Measurements from ENCODE around the gene ANKH. TPM values are rescaled to one million over a fixed set of nuclear protein-coding genes. Genes with fewer than 3 reads are reported as not detected.

Gene ANKH
- total and polyA plus RNA-seq, 4 donors: 9.3 to 57.1 (median 37.4) TPM

DNA sequence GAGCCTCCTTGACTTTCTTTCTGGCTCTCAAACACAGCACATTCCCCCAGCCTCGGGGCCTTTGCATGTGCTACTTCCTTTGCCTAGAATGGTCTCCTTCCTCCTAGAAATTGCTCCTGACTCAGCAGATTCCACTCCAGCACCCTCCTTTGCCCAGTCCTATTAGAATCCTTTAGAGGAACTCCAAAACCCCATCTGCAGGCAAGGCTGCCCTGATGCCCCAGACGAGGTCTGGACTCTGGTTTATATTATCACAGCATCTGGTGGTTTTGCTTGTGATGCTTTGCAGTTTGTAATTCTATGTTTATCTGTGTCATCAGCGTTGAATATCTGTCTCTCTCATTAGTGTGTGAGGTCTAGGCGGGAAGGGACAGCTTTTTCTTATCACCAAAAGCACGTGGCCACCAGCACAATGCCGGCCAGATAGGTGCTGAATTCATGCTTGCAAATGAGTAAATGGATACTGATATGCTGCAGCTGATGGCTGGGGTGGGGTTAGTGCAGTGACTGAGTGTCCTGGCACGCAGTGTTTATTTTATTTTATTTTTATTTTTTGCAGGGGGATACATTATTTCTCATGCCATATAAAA, 30.0 kb upstream of the ANKH start:
- Histone ChIP-seq H3K4me3 (ENCODE audit: low read depth in 1 of 3, low read length in 3 of 3) (no peak overlapping the region), H3K4me1 (ENCODE audit: control insufficient read depth in 4 of 4, insufficient read depth in 4 of 4, low read length in 3 of 4) (no peaks in the 10 kb centered on the region), H3K27me3 (ENCODE audit: control insufficient read depth in 4 of 4, insufficient read depth in 4 of 4, low read length in 3 of 4) (no peaks in the 10 kb centered on the region), H3K36me3 (ENCODE audit: control insufficient read depth in 4 of 4, insufficient read depth in 3 of 4, low read depth in 1 of 4, low read length in 3 of 4) (no peaks in the 10 kb centered on the region), H3K9me3 (ENCODE audit: control insufficient read depth in 4 of 4, low read length in 3 of 4) (no peaks in the 10 kb centered on the region), H3K9ac (ENCODE audit: low read depth in 1 of 2, low read length in 2 of 2) (no peak overlapping the region), H3K27ac (ENCODE audit: low read depth in 1 of 2, low read length in 2 of 2) (no peak overlapping the region)
- WGBS: 66% methylated on average over 7 of the region's 7 CpGs
- no peak for DNase-seq (ENCODE audit: low spot score)
- TF ChIP-seq ZBTB33 (IDR thresholded peaks at IDR 0.05): no peak
- TF ChIP-seq, protein P1, sequence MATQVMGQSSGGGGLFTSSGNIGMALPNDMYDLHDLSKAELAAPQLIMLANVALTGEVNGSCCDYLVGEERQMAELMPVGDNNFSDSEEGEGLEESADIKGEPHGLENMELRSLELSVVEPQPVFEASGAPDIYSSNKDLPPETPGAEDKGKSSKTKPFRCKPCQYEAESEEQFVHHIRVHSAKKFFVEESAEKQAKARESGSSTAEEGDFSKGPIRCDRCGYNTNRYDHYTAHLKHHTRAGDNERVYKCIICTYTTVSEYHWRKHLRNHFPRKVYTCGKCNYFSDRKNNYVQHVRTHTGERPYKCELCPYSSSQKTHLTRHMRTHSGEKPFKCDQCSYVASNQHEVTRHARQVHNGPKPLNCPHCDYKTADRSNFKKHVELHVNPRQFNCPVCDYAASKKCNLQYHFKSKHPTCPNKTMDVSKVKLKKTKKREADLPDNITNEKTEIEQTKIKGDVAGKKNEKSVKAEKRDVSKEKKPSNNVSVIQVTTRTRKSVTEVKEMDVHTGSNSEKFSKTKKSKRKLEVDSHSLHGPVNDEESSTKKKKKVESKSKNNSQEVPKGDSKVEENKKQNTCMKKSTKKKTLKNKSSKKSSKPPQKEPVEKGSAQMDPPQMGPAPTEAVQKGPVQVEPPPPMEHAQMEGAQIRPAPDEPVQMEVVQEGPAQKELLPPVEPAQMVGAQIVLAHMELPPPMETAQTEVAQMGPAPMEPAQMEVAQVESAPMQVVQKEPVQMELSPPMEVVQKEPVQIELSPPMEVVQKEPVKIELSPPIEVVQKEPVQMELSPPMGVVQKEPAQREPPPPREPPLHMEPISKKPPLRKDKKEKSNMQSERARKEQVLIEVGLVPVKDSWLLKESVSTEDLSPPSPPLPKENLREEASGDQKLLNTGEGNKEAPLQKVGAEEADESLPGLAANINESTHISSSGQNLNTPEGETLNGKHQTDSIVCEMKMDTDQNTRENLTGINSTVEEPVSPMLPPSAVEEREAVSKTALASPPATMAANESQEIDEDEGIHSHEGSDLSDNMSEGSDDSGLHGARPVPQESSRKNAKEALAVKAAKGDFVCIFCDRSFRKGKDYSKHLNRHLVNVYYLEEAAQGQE (IDR thresholded peaks at IDR 0.05): no peak

DNA sequence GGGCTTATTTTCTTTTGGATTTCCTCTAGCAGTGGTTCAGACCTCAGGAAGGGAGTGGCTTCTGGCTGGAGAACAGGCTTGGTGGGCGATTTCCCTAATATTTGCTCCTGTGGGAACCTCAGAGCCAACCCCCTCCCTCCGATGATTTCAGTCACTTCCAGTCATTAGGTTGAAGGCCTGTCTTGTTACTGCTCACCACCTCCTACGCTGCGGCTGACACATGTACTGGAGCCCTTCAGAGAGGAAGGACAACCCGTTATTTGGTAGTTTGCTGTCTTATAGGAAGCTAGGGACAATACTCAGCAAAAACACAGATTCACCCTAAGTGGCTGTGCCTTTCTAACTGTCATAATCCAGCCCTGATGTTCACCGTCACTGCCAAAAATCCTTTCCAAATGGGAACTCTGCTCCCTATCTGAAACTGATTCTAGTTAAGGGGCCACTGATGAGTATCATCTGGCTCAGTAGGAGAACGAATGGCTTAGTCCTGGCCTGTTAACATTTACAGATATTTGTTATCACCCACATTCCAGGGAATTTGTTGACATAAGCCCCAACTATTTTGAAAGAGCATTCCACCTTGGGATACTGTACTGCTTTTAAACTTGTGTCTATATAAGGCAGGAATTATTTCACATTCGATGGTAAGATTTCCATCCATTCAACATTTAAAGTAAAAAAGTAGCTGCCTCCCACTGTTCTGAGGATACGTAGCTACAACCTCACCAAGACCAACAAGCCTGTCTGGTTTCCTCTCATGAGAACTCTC, 29.3 kb upstream of the ANKH start:
- WGBS: 74% methylated on average over 9 of the region's 9 CpGs
- no peaks in the 10 kb centered on the region for H3K4me1 ChIP-seq (ENCODE audit: control insufficient read depth in 4 of 4, insufficient read depth in 4 of 4, low read length in 3 of 4)
- no peak for DNase-seq (ENCODE audit: low spot score)
- H3K36me3 ChIP-seq (ENCODE audit: control insufficient read depth in 4 of 4, insufficient read depth in 3 of 4, low read depth in 1 of 4, low read length in 3 of 4): no peaks in the 10 kb centered on the region
- H3K4me3 ChIP-seq (ENCODE audit: low read depth in 1 of 3, low read length in 3 of 3): no peak overlapping the region
- TF ChIP-seq, protein P2, sequence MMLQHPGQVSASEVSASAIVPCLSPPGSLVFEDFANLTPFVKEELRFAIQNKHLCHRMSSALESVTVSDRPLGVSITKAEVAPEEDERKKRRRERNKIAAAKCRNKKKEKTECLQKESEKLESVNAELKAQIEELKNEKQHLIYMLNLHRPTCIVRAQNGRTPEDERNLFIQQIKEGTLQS (IDR thresholded peaks at IDR 0.05): no peak
- no peak for TF ChIP-seq RAD21 (IDR thresholded peaks at IDR 0.05)
- TF ChIP-seq FOXA2 (IDR thresholded peaks at IDR 0.05): no peak
- TF ChIP-seq YY1 (IDR thresholded peaks at IDR 0.05): no peak
- TF ChIP-seq ZBTB33 (IDR thresholded peaks at IDR 0.05): no peak
- no peak for TF ChIP-seq HNF4G (IDR thresholded peaks at IDR 0.05)
- no peak for TF ChIP-seq EGR1 (IDR thresholded peaks at IDR 0.05; ENCODE audit: low read depth in 2 of 2)
- TF ChIP-seq SP1 (IDR thresholded peaks at IDR 0.05): no peak
- TF ChIP-seq RXRA (IDR thresholded peaks at IDR 0.05): no peak
- no peak for TF ChIP-seq HNF4A (conservative IDR thresholded peaks at IDR 0.05)
- no peak for TF ChIP-seq GABPA (IDR thresholded peaks at IDR 0.05 in 1 of 2, conservative IDR thresholded peaks at IDR 0.05 in 1 of 2)
- no peak for TF ChIP-seq MAX (IDR thresholded peaks at IDR 0.05)
- no peak for TF ChIP-seq JUND (IDR thresholded peaks at IDR 0.05)
- no peak for TF ChIP-seq NR2F2 (IDR thresholded peaks at IDR 0.05)
- TF ChIP-seq CTCF (IDR thresholded peaks at IDR 0.05; ENCODE audit: low read depth, low read length, missing input control): no peak
- TF ChIP-seq, protein P1 (IDR thresholded peaks at IDR 0.05): no peak
- no peaks in the 10 kb centered on the region for H3K27me3 ChIP-seq (ENCODE audit: control insufficient read depth in 4 of 4, insufficient read depth in 4 of 4, low read length in 3 of 4)
- no peak overlapping the region for H3K9ac ChIP-seq (ENCODE audit: low read depth in 1 of 2, low read length in 2 of 2)
- H3K27ac ChIP-seq (ENCODE audit: low read depth in 1 of 2, low read length in 2 of 2): no peak overlapping the region
- H3K9me3 ChIP-seq (ENCODE audit: control insufficient read depth in 4 of 4, low read length in 3 of 4): no peaks in the 10 kb centered on the region
